HG02970 (cell line): ENCODE data around the gene SLC16A2.

Source experiments
- ATAC-seq: cut with Tn5 transposase; IDR thresholded peaks from one replicate; pipeline ENCODE4 v1.9.1; 2021; ENCODE audit warnings: mild to moderate bottlenecking, moderate library complexity, moderate number of reproducible peaks; ENCODE audit not compliant: unreplicated experiment, low FRiP score

Gene SLC16A2

DNA sequence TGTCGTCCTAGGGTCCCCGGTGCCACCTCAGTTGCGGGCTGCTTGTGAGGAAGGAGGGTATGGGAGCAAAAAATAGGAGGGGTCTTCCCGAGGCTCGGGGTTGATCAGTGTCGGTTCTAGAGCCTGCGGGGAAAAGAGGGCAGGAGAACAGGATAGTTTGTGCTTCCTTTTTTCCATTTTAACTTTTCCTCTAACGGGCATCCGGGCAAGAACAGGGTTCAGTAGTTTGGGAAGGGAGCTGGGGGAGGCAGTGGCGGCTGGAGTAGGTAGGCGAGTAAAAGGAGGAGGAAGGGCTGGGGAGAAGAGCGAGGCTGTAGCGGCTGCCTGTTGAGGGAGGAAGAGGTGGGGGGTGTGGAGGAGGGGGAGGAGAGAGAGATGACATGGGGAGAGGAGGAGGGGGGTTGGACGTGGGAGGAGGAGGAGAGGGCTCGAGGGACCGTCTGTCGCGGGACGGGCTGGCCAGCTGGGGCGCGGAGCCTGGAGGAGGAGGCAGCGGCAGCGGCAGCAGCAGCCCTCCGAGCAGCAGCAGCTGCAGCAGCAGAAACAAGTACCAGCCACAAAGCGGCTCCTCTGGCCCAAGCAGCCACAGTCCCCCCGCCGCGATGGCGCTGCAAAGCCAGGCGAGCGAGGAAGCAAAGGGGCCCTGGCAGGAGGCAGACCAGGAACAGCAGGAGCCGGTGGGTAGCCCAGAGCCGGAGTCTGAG is at the start of gene SLC16A2:
TSS of gene SLC16A2 (plus strand) at position 458 of the 704 bp plus-strand sequence. CDS start at position 603, 145 bp downstream.
- ATAC-seq: no peak

- ATAC-seq: no peak
Observed at GRCh38 chrX:74372272-74372671, 49.0 kb upstream of the SLC16A2 start.

GRCh38 chrX:74377282-74377681 is 44.0 kb upstream of the SLC16A2 start:
- ATAC-seq: no peak

DNA sequence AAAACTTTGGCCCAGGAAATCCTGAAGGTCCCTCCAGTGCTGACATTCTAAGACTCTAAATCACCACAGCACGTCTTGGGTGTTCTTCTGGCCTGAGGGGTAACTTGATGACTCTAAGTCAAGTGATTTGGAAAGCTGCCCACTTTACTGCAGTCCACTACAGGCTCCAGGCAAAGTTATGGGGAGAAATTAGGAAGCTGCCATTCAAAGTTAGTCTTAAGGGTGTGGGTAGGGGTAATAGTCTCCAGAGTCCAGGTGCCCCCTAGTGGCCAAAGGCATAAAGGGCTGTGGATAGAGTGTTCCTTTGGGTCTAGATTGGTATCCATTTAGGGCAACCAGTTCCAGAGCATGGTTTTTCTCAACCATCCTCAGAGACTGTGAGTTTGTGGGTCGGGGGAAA is 38.7 kb upstream of the SLC16A2 start:
- no peak for ATAC-seq

GRCh38 chrX:74383611-74384010 is 37.7 kb upstream of the SLC16A2 start:
- ATAC-seq: no peak

DNA sequence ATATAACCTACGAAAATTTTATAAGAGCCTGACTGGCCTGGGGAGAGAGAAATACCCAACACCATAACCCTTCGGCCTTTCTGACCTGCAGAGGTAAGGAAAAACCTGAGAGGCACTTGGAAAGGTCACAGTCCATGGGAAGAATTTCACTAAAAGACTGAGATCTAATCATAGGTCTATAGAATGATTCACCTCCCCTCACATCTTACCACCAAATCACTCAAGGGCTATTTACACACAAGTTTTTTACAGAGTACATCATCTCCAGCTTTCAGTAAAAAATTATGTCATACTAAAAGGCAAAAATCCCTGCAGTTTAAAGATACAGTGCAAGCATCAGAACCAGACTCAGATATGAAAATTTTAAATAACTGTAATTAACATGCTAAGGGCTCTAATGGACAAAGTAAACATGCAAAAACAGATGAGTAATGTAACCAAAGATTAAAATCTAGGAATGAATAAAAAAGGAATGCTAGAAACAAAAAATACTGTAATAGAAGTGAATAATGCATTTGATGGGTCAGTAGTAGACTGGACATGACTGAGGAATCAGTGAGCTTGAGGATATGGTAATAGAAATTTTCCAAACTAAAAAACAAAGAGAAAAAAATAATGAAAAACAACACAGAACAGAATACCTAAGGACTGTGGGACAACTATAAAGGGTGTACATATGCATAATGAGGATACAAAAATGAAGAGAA is 32.1 kb upstream of the SLC16A2 start:
- ATAC-seq: no peak

GRCh38 chrX:74395556-74395955 is 25.7 kb upstream of the SLC16A2 start:
- no peak for ATAC-seq

DNA sequence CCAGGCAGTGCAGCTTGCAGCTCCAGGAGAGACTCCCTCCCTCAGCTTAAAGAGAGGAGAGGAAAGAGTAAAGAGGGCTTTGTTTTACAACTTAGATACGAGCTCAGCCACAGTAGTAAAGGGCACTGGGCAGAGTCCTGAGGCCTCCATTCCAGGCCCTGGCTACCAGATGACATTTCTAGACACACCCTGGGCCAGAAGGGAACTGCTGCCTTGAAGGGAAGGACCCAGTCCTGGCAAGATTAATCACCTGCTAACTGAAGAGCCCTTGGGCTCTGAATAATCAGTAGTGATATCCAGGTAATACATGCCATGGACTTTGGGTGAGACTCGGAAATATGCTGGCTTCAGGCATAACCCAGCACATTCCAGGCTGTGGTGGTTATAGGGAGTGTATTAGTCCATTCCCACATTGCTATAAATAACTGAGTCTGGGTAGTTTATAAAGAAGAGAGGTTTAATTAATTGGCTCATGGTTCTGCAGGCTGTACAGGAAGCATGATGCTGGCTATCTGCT is 15.3 kb upstream of the SLC16A2 start:
- ATAC-seq: no peak

GRCh38 chrX:74408304-74408703 is 13.0 kb upstream of the SLC16A2 start:
- no peak for ATAC-seq

DNA sequence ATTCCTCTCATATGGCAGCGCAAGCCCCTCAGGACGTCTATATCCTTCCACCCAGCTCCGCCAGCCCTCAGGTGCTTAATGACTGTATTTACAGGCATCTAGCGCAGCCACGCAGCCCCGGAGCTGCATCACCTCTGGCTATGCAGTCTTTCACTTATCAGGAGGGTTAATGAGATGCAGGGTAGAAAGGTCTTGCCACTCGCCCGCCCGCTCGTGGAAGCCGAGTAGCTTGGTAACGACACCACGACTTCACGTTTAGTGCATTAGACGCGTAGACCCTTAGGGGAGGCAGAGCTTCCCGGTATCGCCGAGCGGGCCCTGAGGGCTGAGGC is 1.5 kb upstream of the SLC16A2 start:
- no peak for ATAC-seq

- no peak for ATAC-seq
Observed at GRCh38 chrX:74420196-74421035, 877 bp upstream of the SLC16A2 start.

- no peak for ATAC-seq
Observed at GRCh38 chrX:74421740-74422352, 553 bp downstream of the SLC16A2 start.

DNA sequence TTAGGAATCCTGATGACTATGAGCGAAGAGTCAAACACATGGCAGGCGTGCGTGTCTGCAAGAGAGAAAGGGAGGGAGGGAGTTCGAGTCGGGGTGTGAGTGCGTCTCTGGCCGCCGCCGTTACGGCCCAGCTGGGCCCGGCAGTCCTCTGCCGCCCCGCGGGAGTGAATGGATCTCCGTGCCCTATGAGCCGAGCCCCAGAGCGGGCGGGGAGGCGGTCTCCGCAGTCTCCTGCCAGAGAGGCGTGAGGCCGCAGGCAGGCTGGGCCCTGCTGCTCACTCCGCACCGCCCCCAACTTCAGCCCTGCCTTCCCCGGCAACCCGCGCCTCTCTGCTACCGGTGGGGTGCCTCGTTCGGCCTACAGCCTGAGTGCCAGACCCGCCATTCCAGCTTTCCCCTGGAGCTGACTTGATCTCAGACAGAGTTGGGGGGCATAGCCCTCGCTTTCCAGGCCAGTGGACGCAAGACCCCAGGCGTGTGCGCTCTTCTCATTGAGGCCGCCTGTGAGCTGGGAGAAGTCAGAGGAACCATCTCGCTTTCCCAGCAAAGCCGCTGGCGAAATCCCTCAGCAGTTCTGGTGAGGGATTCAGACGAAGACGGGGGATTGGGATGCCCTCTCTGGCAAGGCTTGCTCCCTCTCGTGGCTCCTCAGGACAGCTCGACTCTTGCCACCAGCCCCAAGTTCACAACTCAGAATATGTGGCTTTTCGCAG is 1.4 kb downstream of the SLC16A2 start:
- no peak for ATAC-seq

DNA sequence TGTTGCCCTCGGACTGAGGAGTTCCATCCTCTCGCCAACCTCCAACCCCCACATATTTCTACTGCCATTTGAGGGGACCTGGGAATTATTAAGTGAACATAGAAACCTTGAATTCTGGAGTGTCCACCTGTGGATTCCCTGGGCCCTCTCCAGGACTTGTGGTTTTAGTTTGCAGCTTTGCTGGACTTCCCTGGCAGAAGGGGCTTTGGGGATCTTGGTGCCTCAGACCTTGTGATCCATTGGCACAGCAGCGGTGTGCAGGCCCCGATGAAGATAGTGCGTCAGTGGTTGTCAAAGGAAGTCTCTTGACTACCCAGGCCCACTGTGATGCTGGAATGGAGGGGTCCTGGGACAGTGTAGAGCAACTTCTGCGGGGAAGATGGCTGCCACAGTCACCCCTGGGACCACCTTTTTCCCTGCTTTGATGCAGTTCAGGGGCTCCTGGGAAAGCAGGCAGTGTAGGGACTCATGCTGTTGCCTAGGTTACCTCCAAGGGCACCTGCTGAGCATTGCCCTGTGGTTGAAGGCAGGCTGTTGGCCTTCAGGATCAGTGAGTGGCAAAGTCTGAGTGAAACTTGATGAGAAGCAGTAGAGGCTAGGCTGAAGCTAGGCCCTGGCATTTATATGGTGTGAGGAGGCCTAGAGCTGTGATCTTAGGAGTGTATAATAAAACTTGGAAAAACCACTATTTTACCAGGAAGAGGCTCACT is 2.2 kb downstream of the SLC16A2 start:
- no peak for ATAC-seq

GRCh38 chrX:74426071-74426470 is 4.8 kb downstream of the SLC16A2 start:
- no peak for ATAC-seq

DNA sequence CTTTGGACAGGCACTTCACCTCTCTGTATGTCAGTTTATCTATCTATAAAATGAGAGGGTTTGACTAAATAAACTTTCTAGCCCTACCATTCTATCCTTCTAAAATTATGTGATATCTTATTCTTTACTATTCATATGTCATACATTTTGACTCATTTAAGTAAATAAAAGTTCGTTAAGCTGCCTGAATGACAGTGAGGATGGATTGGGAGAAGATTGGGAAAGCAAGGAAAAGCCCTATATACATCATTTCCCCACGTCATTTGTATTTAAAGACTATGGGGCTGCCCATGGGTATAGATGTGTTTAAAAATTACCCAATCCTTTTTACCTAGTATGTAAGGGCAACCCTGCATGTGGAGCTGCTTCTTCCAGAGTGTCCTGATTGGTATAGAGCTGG is 5.3 kb downstream of the SLC16A2 start:
- ATAC-seq: no peak

GRCh38 chrX:74431797-74432196 is 10.5 kb downstream of the SLC16A2 start:
- ATAC-seq: no peak

- no peak for ATAC-seq
Observed at GRCh38 chrX:74434336-74434735, 13.0 kb downstream of the SLC16A2 start.

DNA sequence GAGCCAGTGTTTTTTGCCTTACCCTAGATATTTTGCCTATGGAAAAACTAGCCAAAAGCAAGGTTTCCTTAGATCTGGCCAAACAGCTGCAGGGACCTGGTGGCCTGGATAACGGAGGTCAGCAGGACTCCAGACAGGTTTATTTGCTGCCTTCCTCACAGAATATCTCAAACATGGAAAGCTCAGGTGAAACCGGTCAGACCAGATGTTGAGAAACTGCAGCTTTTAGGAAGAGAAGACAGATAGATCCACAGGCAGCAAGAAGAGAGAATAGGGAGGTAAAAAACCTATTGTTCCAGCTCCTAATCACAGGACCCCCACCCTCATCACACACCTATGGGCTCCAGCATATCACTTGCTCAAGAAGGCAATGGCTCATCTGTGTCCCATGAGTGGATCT is 16.2 kb downstream of the SLC16A2 start:
- ATAC-seq: no peak
